HG03575 (cell line): Measurements from ENCODE around the gene MAGIX.
A peak's percentile ranks its signal among the peaks of the same experiment; 100 is the strongest.

Experiments
- ATAC-seq: cut with Tn5 transposase; IDR thresholded peaks from one replicate; pipeline ENCODE4 v1.9.1; 2021; ENCODE audit not compliant: unreplicated experiment, insufficient number of reproducible peaks, low FRiP score; ENCODE audit errors: extremely low read depth

Gene MAGIX

GRCh38 chrX:49177338-49177833, 14.8 kb downstream of the MAGIX start:
- ATAC-seq: no peak

- no peak for ATAC-seq
Measured at GRCh38 chrX:49177873-49178480, 15.4 kb downstream of the MAGIX start.

GRCh38 chrX:49178537-49178936, 16.0 kb downstream of the MAGIX start:
- ATAC-seq: no peak

- no peak for ATAC-seq
Measured at GRCh38 chrX:49179358-49179757, 16.8 kb downstream of the MAGIX start.

- no peak for ATAC-seq
Measured at GRCh38 chrX:49183701-49184281, 21.2 kb downstream of the MAGIX start.

GRCh38 chrX:49184294-49185281, 22.0 kb downstream of the MAGIX start:
- ATAC-seq: no peak

GRCh38 chrX:49186125-49187027, 23.8 kb downstream of the MAGIX start, which contains the start of gene PRICKLE3:
Gene PRICKLE3, minus strand, starts transcription at chrX:49186373. Its CDS starts 76 bp downstream, at chrX:49186297.
- ATAC-seq: no peak

- no peak for ATAC-seq
Measured at GRCh38 chrX:49187028-49187394, 24.5 kb downstream of the MAGIX start.

- no peak for ATAC-seq
Measured at GRCh38 chrX:49187526-49187925, 25.0 kb downstream of the MAGIX start.

- ATAC-seq: no peak
Measured at GRCh38 chrX:49188468-49189076, 26.0 kb downstream of the MAGIX start.

- no peak for ATAC-seq
Measured at GRCh38 chrX:49189606-49190005, 27.0 kb downstream of the MAGIX start.

- ATAC-seq: peak; percentile 77
Measured at GRCh38 chrX:49190821-49191573, 28.4 kb downstream of the MAGIX start.

- no peak for ATAC-seq
Measured at GRCh38 chrX:49191574-49192011, 29.0 kb downstream of the MAGIX start.

- ATAC-seq: no peak
Measured at GRCh38 chrX:49192722-49193328, 30.3 kb downstream of the MAGIX start.

GRCh38 chrX:49193542-49193964, 31.0 kb downstream of the MAGIX start:
- no peak for ATAC-seq

GRCh38 chrX:49197543-49198087, 35.1 kb downstream of the MAGIX start:
- no peak for ATAC-seq
